ENCODE measurements around the gene TEAD1. TPM values are rescaled to one million over a fixed set of nuclear protein-coding genes. Genes with fewer than 3 reads are reported as not detected.

Gene TEAD1
- total and polyA plus RNA-seq, 2 donors (not counting 1 experiment from before 2014, with no cell fraction given), result 88.6 to 121 TPM

GRCh38 chr11:12943311-12943710 lies 269.1 kb downstream of the TEAD1 start:
- H2AFZ ChIP-seq (ENCODE audit: low read length), result no peak overlapping the region
- H3K4me1 ChIP-seq (ENCODE audit: control insufficient read depth, extremely low read depth, insufficient read depth, low read length), result no peaks in the 10 kb centered on the region
- H3K9ac ChIP-seq (ENCODE audit: insufficient read depth, low read length), result no peak overlapping the region
- no peaks in the 10 kb centered on the region for H3K79me2 ChIP-seq (ENCODE audit: control insufficient read depth, insufficient read depth, low read length)
- H3K4me2 ChIP-seq (ENCODE audit: extremely low read depth, insufficient read depth, low read length), result no peak overlapping the region
- no peaks in the 10 kb centered on the region for H3K9me3 ChIP-seq (ENCODE audit: control insufficient read depth, insufficient read depth, low read depth, low read length)
- H3K36me3 ChIP-seq (ENCODE audit: control insufficient read depth, insufficient read depth, low read length), result peaks cover 9% of the 10 kb centered on the region
- no peak for DNase-seq (ENCODE audit: low read depth in 2 of 2)
- H3K27ac ChIP-seq (ENCODE audit: insufficient read depth, low read length), result no peak overlapping the region
- H3K4me3 ChIP-seq (replicated peaks in 1 of 4; ENCODE audit: control extremely low read depth in 1 of 4, insufficient read depth in 1 of 4, low read depth in 3 of 4, low read length in 4 of 4), result no peak overlapping the region
- TF ChIP-seq CTCF (conservative IDR thresholded peaks at IDR 0.05 in 1 of 2, IDR thresholded peaks at IDR 0.05 in 1 of 2; ENCODE audit: low read depth in 1 of 2, low read length in 2 of 2) (no peak), EZH2 (IDR thresholded peaks at IDR 0.05; ENCODE audit: low read length, missing control alignments) (no peak)
- H3K27me3 ChIP-seq (ENCODE audit: control insufficient read depth, insufficient read depth, low read length), result no peaks in the 10 kb centered on the region
- H4K20me1 ChIP-seq (ENCODE audit: control insufficient read depth, extremely low read depth, insufficient read depth, low read length), result no peaks in the 10 kb centered on the region

- Histone ChIP-seq H3K4me3 (replicated peaks in 1 of 4; ENCODE audit: control extremely low read depth in 1 of 4, insufficient read depth in 1 of 4, low read depth in 3 of 4, low read length in 4 of 4) (no peak overlapping the region), H3K4me2 (ENCODE audit: extremely low read depth, insufficient read depth, low read length) (no peak overlapping the region), H3K36me3 (ENCODE audit: control insufficient read depth, insufficient read depth, low read length) (peaks cover 7% of the 10 kb centered on the region), H3K27me3 (ENCODE audit: control insufficient read depth, insufficient read depth, low read length) (no peaks in the 10 kb centered on the region), H3K9ac (ENCODE audit: insufficient read depth, low read length) (no peak overlapping the region), H3K79me2 (ENCODE audit: control insufficient read depth, insufficient read depth, low read length) (no peaks in the 10 kb centered on the region), H3K9me3 (ENCODE audit: control insufficient read depth, insufficient read depth, low read depth, low read length) (no peaks in the 10 kb centered on the region), H3K27ac (ENCODE audit: insufficient read depth, low read length) (no peak overlapping the region), H4K20me1 (ENCODE audit: control insufficient read depth, extremely low read depth, insufficient read depth, low read length) (no peaks in the 10 kb centered on the region), H3K4me1 (ENCODE audit: control insufficient read depth, extremely low read depth, insufficient read depth, low read length) (no peaks in the 10 kb centered on the region), H2AFZ (ENCODE audit: low read length) (no peak overlapping the region)
- DNase-seq (ENCODE audit: low read depth in 2 of 2), result no peak
- TF ChIP-seq EZH2 (IDR thresholded peaks at IDR 0.05; ENCODE audit: low read length, missing control alignments) (no peak), CTCF (conservative IDR thresholded peaks at IDR 0.05 in 1 of 2, IDR thresholded peaks at IDR 0.05 in 1 of 2; ENCODE audit: low read depth in 1 of 2, low read length in 2 of 2) (no peak)
These were observed 270.7 kb downstream of the TEAD1 start for GRCh38 chr11:12944889-12945288.

GRCh38 chr11:12949453-12949852 lies 275.2 kb downstream of the TEAD1 start:
- TF ChIP-seq EZH2 (IDR thresholded peaks at IDR 0.05; ENCODE audit: low read length, missing control alignments) (no peak), CTCF (conservative IDR thresholded peaks at IDR 0.05 in 1 of 2, IDR thresholded peaks at IDR 0.05 in 1 of 2; ENCODE audit: low read depth in 1 of 2, low read length in 2 of 2) (no peak)
- Histone ChIP-seq H3K27me3 (ENCODE audit: control insufficient read depth, insufficient read depth, low read length) (no peaks in the 10 kb centered on the region), H3K4me2 (ENCODE audit: extremely low read depth, insufficient read depth, low read length) (no peak overlapping the region), H3K36me3 (ENCODE audit: control insufficient read depth, insufficient read depth, low read length) (no peaks in the 10 kb centered on the region), H3K4me1 (ENCODE audit: control insufficient read depth, extremely low read depth, insufficient read depth, low read length) (no peaks in the 10 kb centered on the region), H4K20me1 (ENCODE audit: control insufficient read depth, extremely low read depth, insufficient read depth, low read length) (no peaks in the 10 kb centered on the region), H3K9ac (ENCODE audit: insufficient read depth, low read length) (no peak overlapping the region), H2AFZ (ENCODE audit: low read length) (no peak overlapping the region), H3K9me3 (ENCODE audit: control insufficient read depth, insufficient read depth, low read depth, low read length) (no peaks in the 10 kb centered on the region), H3K79me2 (ENCODE audit: control insufficient read depth, insufficient read depth, low read length) (no peaks in the 10 kb centered on the region), H3K4me3 (replicated peaks in 1 of 4; ENCODE audit: control extremely low read depth in 1 of 4, insufficient read depth in 1 of 4, low read depth in 3 of 4, low read length in 4 of 4) (no peak overlapping the region), H3K27ac (ENCODE audit: insufficient read depth, low read length) (no peak overlapping the region)
- DNase-seq (ENCODE audit: low read depth in 2 of 2), result no peak

Measured in fibroblast of lung (primary cell).